B cell (primary cell): ENCODE measurements around the gene SLC2A4. TPM values are rescaled to one million over a fixed set of nuclear protein-coding genes. Genes with fewer than 3 reads are reported as not detected.

Experiments used
- ATAC-seq: fragments of 200-7000 bp; cut with Tn5 transposase; one replicate; pipeline ENCODE4 v1.10.0; 2021; ENCODE audit warnings: low read depth, mild to moderate bottlenecking, moderate number of reproducible peaks, moderate library complexity
- CTCF ChIA-PET: fragments of 350-600 bp; sonication (Branson Sonifier 250); formaldehyde crosslinking; loops from one replicate; lab custom pipeline; 2021; ENCODE audit warnings: antibody characterized with exemption, inconsistent platforms; lab: Charles Lee
- POLR2A ChIA-PET: fragments of 350-600 bp; sonication (Branson Sonifier 250); formaldehyde crosslinking; loops from one replicate; lab custom pipeline; 2021; ENCODE audit warnings: antibody characterized with exemption; lab: Charles Lee
- DNase-seq: peaks from one replicate; pipeline ENCODE4 v3.0.0; 2013
- H2AFZ ChIP-seq: 2 replicates; pipeline ENCODE4 v1.6.1; 2012; ENCODE audit warnings: mild to moderate bottlenecking, low read depth, low read length; ENCODE audit not compliant: insufficient read depth, poor library complexity, severe bottlenecking
- H3K27ac ChIP-seq, 2 donors: 1 replicate in 1 of 2; 2 replicates in 1 of 2; pipeline ENCODE4 v1.5.1; 2012 to 2013; ENCODE audit warnings: low read length in 2 of 2, mild to moderate bottlenecking in 2 of 2, moderate library complexity in 1 of 2
- H3K27me3 ChIP-seq, 4 experiments: fragments of 200-600 bp in 1 of 4; sonication (generic) in 1 of 4; replicated peaks in 1 of 4; 1 replicate in 2 of 4; 2 replicates in 2 of 4; pipeline versions ENCODE4 v1.6.1 to v1.7.0; 2013 to 2016; ENCODE audit warnings: low read length in 3 of 4, mild to moderate bottlenecking in 2 of 4, mixed read lengths in 1 of 4, moderate library complexity in 1 of 4; ENCODE audit not compliant: insufficient read depth in 4 of 4, control insufficient read depth in 3 of 4; ENCODE audit errors: control extremely low read depth in 1 of 4
- H3K36me3 ChIP-seq, 2 experiments: replicated peaks in 1 of 2; 1 replicate in 1 of 2; 2 replicates in 1 of 2; pipeline versions ENCODE4 v1.6.1 to v1.7.1; 2013; ENCODE audit warnings: low read length in 1 of 2; ENCODE audit not compliant: insufficient read depth in 2 of 2, control insufficient read depth in 1 of 2; ENCODE audit errors: control extremely low read depth in 1 of 2, extremely low read depth in 1 of 2
- H3K4me1 ChIP-seq, 2 donors: fragments of 200-600 bp in 1 of 2; sonication (generic) in 1 of 2; 1 replicate in 1 of 2; 2 replicates in 1 of 2; pipeline versions ENCODE4 v1.5.1 to v1.6.1; 2013 to 2017; ENCODE audit warnings: low read length in 2 of 2; ENCODE audit not compliant: control insufficient read depth in 2 of 2, insufficient read depth in 2 of 2
- H3K4me2 ChIP-seq: replicated peaks from 2 replicates; pipeline ENCODE3; 2012; ENCODE audit warnings: mild to moderate bottlenecking, low read depth, low read length; ENCODE audit not compliant: poor library complexity, severe bottlenecking
- H3K4me3 ChIP-seq, 5 experiments: fragments of 200-600 bp in 1 of 5; sonication (generic) in 1 of 5; 1 replicate in 3 of 5; 2 replicates in 2 of 5; pipeline versions ENCODE4 v1.5.1 to v1.7.0; 2011 to 2016; ENCODE audit warnings: low read length in 4 of 5, mild to moderate bottlenecking in 4 of 5, low read depth in 2 of 5, control low read depth in 1 of 5, moderate library complexity in 1 of 5; ENCODE audit not compliant: insufficient read depth in 1 of 5; ENCODE audit errors: control extremely low read depth in 1 of 5, extremely low read depth in 1 of 5
- H3K79me2 ChIP-seq: fragments of 200-600 bp; sonication (generic); one replicate; pipeline ENCODE4 v1.6.0; 2016; ENCODE audit warnings: low read length; ENCODE audit not compliant: control insufficient read depth, insufficient read depth
- H3K9ac ChIP-seq: fragments of 200-600 bp; sonication (generic); 2 replicates; pipeline ENCODE4 v1.6.1; 2017; ENCODE audit warnings: mild to moderate bottlenecking, low read length, moderate library complexity
- H3K9me3 ChIP-seq, 3 donors: one replicate each; pipeline versions ENCODE4 v1.6.1 to v1.7.1; 2013; ENCODE audit warnings: low read length in 2 of 3; ENCODE audit not compliant: control insufficient read depth in 2 of 3, insufficient read depth in 1 of 3; ENCODE audit errors: control extremely low read depth in 1 of 3
- H4K20me1 ChIP-seq: 2 replicates; pipeline ENCODE4 v1.6.0; 2012; ENCODE audit warnings: mild to moderate bottlenecking, low read length; ENCODE audit not compliant: insufficient read depth, control insufficient read depth, poor library complexity, severe bottlenecking
- H3K27ac Mint-ChIP-seq: one replicate; pipeline ENCODE4 v1.8.0; 2021; ENCODE audit warnings: mixed read lengths
- H3K27me3 Mint-ChIP-seq: one replicate; pipeline ENCODE4 v1.8.0; 2021; ENCODE audit warnings: mixed read lengths
- H3K4me1 Mint-ChIP-seq: one replicate; pipeline ENCODE4 v1.8.0; 2021; ENCODE audit warnings: mixed read lengths
- H3K4me3 Mint-ChIP-seq: one replicate; pipeline ENCODE4 v1.8.0; 2021; ENCODE audit warnings: mixed read lengths
- H3K9me3 Mint-ChIP-seq: one replicate; pipeline ENCODE4 v1.8.0; 2022; ENCODE audit warnings: mixed read lengths; ENCODE audit not compliant: insufficient read depth
- EZH2 ChIP-seq: IDR thresholded peaks from 2 replicates; pipeline ENCODE4 v1.6.1; 2012; ENCODE audit warnings: borderline replicate concordance, low read depth, mild to moderate bottlenecking, moderate library complexity, low read length; ENCODE audit not compliant: insufficient read depth, poor library complexity, severe bottlenecking
- WGBS: methylation state at CpG from one replicate; pipeline ENCODE4 v1.1.5; 2013; ENCODE audit warnings: missing lambda C conversion rate; ENCODE audit not compliant: insufficient coverage; 5-methylcytosine and 5-hydroxymethylcytosine counted together
- intact Hi-C: fragments of 100-400 bp; cut with micrococcal nuclease; formaldehyde crosslinking; loops from one replicate; pipeline ENCODE4 v1.10.0; 2022
- polyA plus RNA-seq: library from polyadenylated mRNA; depleted of rRNA; stranded (reverse); fragments of >200 nt; gene quantifications from 2 replicates; pipeline ENCODE4 v1.2.3, GENCODE V29; 2012
- total RNA-seq, 2 donors: library from RNA; stranded (reverse); fragments of 120-200 nt in 1 of 2; gene quantifications; 1 replicate in 1 of 2; 2 replicates in 1 of 2; pipeline versions ENCODE4 v1.2.3 to v1.2.4, GENCODE V29; 2013 to 2022
- TF ChIP-seq, protein P1 (sequence below): fragments of 200-600 bp; IDR thresholded peaks from one replicate; pipeline ENCODE4 v1.8.0; 2022; ENCODE audit warnings: antibody characterized with exemption, mild to moderate bottlenecking

SLC2A4 gene
- total and polyA plus RNA-seq, 2 donors (not counting 1 experiment from before 2014, with no cell fraction given), result not detected

DNA sequence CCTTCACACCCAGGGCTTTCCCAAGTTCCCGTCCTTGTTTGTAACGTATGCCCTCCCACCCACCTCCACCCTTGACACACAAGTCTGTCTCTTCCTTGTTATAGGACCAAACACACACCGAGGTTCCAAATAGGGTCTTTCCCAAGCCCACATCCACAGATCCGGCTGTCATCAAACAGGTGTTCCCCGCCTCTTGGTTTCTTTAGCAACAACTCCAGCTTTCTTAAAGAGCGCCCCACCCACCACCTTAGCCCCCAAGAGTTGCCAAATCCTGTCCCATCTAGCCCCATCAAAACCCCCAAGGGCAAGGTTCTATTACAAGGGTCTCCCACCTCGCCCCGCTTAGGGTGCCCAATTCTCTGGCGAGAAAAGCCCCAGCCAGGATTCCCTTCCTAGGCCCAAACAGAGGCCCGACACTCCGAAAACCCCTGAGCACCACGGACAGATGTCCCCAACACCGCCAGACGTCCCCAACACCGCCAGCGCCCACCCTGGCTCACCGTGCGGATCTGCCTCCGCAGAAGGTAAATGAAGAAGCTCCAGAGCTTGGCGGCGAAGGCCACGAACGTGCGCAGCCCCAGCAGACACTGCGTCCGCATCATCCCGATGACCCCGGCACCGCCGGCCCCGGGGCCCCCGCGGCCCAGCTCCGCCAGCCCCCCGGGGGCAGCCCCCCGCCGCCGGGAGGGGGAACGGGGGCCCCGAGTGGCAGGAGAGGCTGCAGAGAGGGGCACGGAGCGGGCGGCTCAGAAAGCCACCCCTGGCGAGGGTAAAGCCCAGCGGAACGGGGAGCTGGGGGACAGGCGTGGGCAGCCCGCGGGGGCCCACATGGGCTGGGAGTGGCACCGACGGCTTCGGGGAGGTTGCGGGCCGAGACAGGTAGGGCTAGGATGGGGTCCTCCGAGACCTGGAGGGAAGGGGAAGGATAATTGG, 30.6 kb upstream of the SLC2A4 start:
- peaks cover 64% of the 10 kb centered on the region for H3K79me2 ChIP-seq
- H3K27me3 Mint-ChIP-seq, result no peaks in the 10 kb centered on the region
- peak overlapping the region; percentile 94 for H3K9ac ChIP-seq
- H4K20me1 ChIP-seq, result peaks cover 18% of the 10 kb centered on the region
- H3K27ac ChIP-seq, result peak overlapping the region; percentile 78 to 100
- DNase-seq (peak; percentile 69), ATAC-seq (no peak)
- peak overlapping the region; percentile 39 to 90 (median 78) for H3K4me3 ChIP-seq
- H3K4me1 Mint-ChIP-seq, result peaks cover 44% of the 10 kb centered on the region
- no peaks in the 10 kb centered on the region for H3K27me3 ChIP-seq
- peaks cover 11 to 34% of the 10 kb centered on the region in 2 experiments for H3K36me3 ChIP-seq
- H3K4me1 ChIP-seq, result peaks cover 30 to 33% of the 10 kb centered on the region in 2 donors
- POLR2A ChIA-PET, result interaction anchor here (0.5 to 3.6 kb wide), 10 partner anchors 9 to 946 kb away, joined by 3 to 26 read pairs (median 3); partner anchors contain the start of genes ACADVL, ACAP1, DLG4 and GABARAP
- H3K9me3 Mint-ChIP-seq, result no peaks in the 10 kb centered on the region
- H3K9me3 ChIP-seq, result no peaks in the 10 kb centered on the region
- intact Hi-C loops, result loop anchor here (5.0 kb wide), 2 partner anchors 436 to 606 kb away; partner anchors contain the start of genes CYB5D1, NAA38, TMEM88 and TP53
- CTCF ChIA-PET, result interaction anchor here (0.8 to 1.6 kb wide), 4 partner anchors 9 to 45 kb away, joined by 3 to 6 read pairs (median 4); partner anchors contain the start of genes GABARAP and PHF23
- WGBS, result 1% methylated on average over 45 of the region's 55 CpGs
- peak overlapping the region; percentile 94 for H3K27ac Mint-ChIP-seq
- peak overlapping the region; percentile 99 for H3K4me2 ChIP-seq
- H2AFZ ChIP-seq, result peak overlapping the region; percentile 86
- no peak for TF ChIP-seq EZH2
- TF ChIP-seq, protein P1, sequence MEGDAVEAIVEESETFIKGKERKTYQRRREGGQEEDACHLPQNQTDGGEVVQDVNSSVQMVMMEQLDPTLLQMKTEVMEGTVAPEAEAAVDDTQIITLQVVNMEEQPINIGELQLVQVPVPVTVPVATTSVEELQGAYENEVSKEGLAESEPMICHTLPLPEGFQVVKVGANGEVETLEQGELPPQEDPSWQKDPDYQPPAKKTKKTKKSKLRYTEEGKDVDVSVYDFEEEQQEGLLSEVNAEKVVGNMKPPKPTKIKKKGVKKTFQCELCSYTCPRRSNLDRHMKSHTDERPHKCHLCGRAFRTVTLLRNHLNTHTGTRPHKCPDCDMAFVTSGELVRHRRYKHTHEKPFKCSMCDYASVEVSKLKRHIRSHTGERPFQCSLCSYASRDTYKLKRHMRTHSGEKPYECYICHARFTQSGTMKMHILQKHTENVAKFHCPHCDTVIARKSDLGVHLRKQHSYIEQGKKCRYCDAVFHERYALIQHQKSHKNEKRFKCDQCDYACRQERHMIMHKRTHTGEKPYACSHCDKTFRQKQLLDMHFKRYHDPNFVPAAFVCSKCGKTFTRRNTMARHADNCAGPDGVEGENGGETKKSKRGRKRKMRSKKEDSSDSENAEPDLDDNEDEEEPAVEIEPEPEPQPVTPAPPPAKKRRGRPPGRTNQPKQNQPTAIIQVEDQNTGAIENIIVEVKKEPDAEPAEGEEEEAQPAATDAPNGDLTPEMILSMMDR, result no peak
- H3K4me3 Mint-ChIP-seq, result peak overlapping the region; percentile 98
